Astrocyte of the spinal cord (primary cell): ENCODE measurements around the gene AIP.

Experiments
- DNase-seq: peaks from one replicate; pipeline ENCODE4 v3.0.0; 2011; ENCODE audit warnings: low read depth, low spot score
- H3K4me3 ChIP-seq: 2 replicates; pipeline ENCODE4 v1.5.1; 2011; ENCODE audit warnings: low read depth, mild to moderate bottlenecking, low read length, moderate library complexity
- in situ Hi-C: cut with HindIII; loops from 2 replicates; pipeline ENCODE4 v1.10.0; 2017; ENCODE audit warnings: low sequenced_read_pairs
- TF ChIP-seq, protein P1 (sequence below): IDR thresholded peaks from 2 replicates; pipeline ENCODE4 v1.5.1; 2012; ENCODE audit warnings: low read depth, mild to moderate bottlenecking, low read length, inconsistent platforms

The AIP gene

DNA sequence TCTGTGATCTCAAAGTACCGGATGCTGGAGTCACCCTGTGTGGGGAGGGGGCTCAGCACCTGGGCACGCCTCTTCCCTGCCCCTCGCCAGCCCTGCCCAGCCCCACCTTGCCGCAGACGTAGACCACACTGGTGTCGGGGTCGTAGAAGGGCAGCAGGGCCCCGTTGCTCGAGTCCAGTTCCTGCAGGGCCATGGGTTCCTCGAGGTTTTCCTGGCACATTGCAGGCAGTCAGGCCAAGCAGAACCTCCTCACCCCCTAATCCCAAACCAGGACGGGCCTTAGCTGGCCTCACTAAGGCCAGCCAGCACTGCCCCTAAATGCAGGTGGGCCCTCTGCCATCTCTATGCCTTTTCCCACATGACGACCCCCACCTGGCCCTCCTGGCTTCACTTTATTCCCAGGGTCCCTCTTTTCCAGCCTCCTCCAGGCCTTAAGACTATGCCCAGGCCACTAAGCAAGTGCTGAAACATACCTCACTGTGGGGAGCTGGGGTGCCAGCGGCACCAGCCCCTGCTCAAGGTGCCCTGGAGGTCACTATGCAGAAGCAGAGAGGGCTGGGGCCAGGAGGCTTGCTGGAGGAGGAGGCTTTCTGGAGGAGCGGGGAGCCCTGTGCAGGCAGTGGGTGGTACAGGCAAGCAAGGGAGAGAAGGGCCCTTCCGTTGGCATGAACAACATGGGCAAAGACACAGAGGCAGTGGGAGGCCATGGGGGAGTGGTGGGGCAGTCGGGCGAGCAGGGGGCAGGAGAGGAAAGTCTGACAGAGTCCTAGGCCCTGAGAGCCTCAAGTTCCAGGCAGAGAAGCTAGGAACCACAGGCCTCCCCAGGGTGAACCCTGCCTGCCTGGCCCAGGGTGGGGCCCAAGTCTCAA is 42.4 kb upstream of the AIP start:
- no peak for DNase-seq
- H3K4me3 ChIP-seq, result no peak overlapping the region
- TF ChIP-seq, protein P1, sequence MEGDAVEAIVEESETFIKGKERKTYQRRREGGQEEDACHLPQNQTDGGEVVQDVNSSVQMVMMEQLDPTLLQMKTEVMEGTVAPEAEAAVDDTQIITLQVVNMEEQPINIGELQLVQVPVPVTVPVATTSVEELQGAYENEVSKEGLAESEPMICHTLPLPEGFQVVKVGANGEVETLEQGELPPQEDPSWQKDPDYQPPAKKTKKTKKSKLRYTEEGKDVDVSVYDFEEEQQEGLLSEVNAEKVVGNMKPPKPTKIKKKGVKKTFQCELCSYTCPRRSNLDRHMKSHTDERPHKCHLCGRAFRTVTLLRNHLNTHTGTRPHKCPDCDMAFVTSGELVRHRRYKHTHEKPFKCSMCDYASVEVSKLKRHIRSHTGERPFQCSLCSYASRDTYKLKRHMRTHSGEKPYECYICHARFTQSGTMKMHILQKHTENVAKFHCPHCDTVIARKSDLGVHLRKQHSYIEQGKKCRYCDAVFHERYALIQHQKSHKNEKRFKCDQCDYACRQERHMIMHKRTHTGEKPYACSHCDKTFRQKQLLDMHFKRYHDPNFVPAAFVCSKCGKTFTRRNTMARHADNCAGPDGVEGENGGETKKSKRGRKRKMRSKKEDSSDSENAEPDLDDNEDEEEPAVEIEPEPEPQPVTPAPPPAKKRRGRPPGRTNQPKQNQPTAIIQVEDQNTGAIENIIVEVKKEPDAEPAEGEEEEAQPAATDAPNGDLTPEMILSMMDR, result no peak
- in situ Hi-C loops, result no loop called here

DNA sequence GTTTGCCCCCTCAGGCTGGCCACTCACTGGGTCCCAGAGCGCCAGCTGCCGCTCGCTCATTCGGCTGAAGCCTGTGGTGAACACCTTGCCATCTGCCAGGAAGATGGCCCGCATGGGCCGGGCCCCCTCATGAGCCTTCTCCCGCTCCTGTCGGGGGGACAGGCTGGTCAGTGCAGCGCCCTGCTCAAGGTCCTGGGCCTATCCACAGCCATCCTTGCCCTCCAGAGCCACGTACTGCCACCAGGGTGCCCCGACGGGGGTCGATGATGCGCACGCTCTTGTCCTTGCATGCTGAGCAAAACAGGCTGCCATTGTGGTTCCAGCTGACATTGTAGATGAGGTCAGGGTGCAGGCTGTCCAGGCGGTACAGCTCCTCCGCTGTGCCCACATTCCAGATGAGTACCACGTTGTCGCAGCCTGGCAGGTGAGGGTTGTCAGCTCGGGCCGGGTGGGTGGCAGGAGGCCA is 41.7 kb upstream of the AIP start:
- TF ChIP-seq, protein P1, result no peak
- no peak for DNase-seq
- H3K4me3 ChIP-seq, result no peak overlapping the region
- in situ Hi-C loops, result no loop called here

DNA sequence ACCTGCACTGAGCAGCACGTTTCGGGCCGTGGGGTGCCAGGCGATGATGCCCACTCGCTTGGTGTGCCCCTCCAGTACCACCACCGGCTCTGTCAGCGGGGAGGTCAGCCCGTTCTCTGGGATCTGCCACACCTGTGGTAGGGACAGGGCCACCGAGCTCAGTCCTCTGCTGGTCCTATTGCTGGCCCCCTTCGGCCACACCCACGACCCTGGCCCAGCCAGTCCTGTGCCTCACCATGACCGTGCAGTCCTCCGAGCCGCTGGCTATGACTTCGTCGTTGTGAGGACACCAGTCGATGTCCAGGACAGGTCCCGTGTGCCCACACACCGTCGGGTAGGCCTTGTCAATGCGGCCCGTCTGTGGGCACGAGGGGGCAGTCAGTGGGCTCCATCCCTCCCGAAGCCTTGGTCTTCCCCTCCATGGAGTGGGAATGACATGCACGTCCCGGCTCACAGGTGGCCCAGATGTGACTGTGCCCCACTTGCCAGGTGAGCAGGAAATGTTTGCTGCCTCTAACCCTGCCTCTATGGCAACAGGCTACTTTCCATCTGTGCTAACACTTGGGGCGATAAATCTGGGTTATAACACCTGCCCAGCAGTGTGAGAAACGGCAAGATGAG is 41.0 kb upstream of the AIP start:
- in situ Hi-C loops, result no loop called here
- DNase-seq, result no peak
- H3K4me3 ChIP-seq, result no peak overlapping the region
- TF ChIP-seq, protein P1, result no peak

DNA sequence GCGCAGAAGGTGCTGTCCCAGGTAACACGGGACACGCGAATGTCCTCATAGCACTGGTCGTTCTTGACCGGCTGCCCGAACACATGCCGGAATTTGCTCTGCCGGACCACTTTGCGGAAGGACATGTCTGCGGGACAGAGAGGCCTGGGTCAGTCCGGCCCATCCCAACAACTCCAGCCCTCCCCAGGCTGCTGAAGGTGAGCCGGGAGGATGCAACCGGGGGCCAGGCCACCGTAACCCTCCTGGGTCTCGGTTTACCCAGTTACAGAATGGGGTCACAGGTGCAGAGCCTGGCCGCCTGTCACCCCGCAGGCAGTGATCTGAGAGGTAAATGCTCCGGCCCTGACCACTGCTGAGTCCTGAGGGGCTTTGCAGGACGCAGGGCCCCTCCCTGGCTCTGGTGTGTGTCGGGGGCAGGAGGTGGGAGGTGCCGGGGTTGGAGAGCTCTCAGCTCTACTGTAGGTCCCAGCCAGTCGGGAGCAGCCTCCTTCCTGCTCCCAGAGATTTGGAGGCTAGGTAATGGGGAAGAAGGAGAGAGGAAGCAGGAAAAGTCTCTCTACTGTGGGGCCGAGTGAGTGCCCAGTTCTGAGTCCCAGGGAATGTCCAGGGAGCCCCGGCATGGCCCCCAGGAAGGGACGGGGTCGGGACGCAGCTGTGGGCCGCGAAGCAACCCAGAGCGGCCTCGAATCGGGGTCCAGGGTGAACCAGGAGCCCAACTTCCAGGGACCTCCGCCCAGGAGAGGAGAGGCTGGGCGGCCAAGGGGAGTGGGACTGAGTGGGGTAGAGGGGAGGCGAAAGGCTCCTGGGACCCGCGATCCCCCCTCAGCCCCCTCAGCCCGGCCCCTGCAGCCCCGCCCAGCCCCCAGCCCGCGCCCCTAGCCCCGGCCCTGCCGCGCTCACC is 40.1 kb upstream of the AIP start:
- TF ChIP-seq, protein P1, result no peak
- peak overlapping the region; percentile 81 for H3K4me3 ChIP-seq
- in situ Hi-C loops, result no loop called here
- DNase-seq, result no peak

DNA sequence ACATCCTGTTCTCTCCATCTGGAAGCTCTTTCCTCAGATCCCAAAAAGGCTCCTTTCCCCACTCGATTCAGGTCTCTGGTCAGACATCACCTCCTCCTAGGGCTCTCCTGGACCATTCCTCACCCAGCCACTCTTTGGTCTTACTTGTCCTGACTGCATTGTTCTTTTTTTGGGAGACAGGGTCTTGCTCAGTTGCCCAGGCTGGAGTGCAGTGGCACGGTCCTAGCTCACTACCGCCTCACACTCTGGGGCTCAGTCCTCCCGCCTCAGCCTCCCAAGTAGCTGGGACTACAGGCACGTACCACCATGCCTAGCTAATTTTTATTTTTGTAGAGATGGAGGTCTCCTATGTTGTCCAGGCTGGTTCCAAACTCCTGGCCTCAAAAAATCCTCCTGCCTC is 37.3 kb upstream of the AIP start:
- in situ Hi-C loops, result no loop called here
- H3K4me3 ChIP-seq, result no peak overlapping the region
- TF ChIP-seq, protein P1, result no peak
- no peak for DNase-seq

DNA sequence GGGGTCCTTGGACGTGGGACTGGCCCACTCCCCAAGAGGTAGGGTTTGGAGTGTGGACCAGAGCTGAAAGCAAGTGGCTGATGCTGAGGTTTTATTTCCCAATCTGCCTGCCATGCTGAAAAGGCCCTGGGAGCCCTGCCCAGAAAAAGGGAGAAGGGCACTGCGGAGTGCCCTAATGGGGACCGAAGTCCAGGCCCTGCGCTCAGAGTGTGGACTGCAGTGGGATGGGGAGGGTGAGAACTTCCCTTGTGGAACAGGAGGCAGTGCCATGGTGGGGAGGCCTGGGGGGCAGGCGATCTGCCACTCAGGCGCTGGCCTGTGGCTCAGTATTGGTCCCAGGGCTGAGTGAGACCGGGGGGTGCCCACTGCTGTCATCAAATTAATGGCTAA is 34.6 kb upstream of the AIP start:
- in situ Hi-C loops, result no loop called here
- TF ChIP-seq, protein P1, result no peak
- H3K4me3 ChIP-seq, result no peak overlapping the region
- no peak for DNase-seq
